T-helper 2 cell (primary cell): ENCODE data around the gene COPG2.
"Not testable (repeated sequence)": the region's sequence is repeated elsewhere in the genome, so short reads cannot be mapped to it uniquely, and the experiment has no call there.

ENCODE experiments used
- DNase-seq, 5 experiments: peaks; one replicate each; pipeline versions ENCODE4 v3.0.0 to v3.0.0-alpha.2; 2012 to 2022

COPG2 gene

DNA sequence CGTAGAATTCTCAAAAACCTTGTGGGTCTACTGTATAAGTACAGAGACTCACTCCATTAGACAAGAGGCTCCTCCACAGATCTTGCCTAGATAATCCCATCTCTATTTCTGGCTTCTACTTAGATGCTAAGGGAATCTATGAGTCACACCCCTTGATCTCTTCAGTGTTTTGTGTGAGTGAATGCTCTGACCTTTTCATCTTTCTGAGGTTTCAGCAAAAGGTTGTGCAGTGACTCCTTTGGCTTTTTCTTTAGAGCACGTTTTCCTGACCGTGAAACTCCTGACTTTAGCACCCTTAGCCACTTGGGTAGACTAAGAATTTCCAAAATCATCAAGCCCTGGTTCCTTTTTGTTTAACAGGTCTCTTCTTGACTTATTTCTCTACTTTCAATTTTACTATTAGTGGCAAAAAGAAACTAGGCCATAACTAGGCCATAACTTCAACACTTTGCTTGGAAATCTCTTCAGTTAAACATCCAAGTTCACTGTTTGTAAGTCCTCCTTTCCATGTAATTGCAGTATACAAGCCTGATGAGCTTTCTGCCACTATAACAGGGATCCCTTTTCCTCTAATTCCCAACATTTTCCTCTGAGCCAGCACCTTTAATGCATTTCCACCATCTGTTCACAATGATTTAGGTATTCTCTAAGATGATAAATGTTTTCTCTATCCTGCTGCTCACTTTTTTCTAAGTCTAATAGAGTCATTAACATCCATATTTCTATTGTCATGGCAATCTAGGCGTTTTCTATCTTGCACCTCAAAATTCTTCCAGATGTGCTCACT lies 19.4 kb downstream of the COPG2 start:
- peak in 1 of 5 experiments; percentile 17 for DNase-seq

DNA sequence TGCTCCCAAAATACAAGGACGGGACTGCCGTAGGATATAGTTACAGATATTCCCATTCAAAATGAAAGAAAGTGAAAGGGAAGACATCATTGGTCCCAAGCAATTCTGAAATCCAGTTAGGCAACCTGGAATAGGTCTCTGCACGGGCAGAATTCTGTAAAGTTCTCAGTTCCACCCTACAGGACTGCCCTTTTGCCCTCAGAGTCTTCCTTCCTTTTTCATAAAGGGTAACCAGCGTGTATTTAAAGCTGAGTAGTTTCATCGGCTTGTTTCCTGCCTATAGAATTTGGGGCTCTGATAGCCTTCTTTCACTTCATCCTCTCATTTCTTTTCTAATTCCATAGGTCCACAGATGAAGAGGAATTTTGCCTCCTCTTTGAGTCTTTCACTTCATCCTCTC lies 20.0 kb downstream of the COPG2 start:
- DNase-seq, result no peak

DNA sequence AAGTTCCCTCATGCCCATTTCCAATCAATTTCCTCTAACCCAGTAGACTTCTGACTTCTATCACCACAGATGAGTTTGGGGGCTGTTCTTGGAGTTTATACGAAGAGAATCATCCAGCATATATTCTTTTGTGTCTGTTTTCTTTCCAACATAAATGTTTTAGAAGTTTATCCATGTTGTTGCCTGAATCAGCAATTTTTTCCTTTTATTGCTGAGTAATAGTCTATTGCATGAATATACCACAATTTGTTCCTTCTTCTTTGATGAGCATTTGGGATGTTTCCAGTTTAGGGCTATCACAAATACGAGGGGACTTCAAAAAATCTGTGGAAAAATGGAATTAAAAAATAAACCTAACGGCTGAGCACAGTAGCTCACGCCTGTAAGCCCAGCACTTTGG lies 26.2 kb downstream of the COPG2 start:
- DNase-seq, result no peak

DNA sequence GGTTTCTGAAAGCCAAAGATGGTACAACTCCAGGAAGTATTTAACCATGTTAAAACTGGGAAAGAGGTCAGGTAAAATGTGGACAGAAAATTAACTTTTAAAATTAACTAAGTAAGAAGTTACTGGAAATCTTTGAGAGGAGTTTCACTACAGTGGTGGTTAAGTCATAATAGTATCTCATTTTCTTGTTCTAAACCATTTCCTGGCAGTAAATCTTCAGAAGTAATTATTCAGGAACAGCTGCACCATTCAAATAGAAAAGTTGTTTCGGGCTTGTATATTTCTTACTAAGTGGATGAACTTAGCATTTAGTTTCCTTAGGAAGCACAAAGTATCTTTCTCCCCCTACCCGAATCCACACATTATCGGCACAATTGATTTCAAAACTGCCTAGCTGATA lies 27.1 kb downstream of the COPG2 start:
- DNase-seq, result no peak

DNA sequence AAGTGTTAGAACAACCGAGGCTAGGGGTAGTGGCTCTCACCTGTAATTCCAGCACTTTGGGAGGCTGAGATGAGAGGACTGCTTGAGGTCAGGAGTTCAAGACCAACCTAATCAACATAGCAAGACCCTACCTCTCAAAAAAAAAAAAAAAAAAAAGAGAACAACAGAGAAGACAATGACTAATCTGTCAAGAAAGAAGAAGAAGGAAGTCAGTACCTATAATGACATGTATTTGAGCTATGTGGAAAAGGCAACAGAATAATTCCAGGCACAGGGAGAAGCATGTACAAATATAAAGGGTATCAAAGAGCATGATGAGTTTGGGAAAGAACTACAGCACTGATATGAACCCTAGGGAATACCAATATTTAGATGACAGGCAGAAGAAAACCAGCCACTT lies 27.5 kb downstream of the COPG2 start:
- no peak for DNase-seq

DNA sequence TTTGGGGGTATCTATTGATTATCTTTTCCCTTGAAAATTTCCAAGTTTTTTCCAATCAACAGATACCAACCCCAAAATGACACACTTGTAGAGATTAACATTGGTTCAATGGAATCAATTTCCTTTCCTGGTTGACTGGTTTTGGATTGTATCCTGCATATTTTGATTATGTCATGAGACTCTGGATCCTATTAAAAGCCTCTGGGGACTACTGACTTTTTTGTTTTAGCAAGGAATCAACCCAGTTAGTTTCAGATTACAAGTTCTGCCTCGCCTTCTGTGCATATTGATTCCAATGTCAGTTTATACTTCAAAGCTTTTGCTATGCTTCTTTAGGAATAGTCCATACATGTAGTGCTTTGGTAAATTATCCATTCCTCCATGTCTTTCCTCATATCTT lies 29.2 kb downstream of the COPG2 start:
- DNase-seq, result no peak

DNA sequence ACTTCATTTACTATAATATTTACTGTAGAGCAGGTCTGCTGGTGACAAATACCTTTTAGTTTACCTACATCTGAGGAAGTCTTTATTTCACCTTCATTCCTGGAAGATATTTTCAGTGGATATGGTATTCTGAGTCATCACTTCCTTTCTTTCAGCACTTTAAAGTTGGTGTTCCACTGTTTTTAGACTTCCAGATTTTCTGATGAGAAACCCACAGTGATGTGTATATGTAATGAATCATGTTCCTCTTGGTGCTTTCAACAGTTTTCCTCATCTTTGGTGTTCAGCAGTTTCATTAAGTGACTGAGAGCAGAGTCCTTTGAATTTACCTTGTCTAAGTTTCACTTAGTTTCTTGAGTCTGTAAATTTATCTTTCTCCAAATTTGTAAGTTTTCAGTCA lies 36.4 kb downstream of the COPG2 start:
- DNase-seq, result no peak

DNA sequence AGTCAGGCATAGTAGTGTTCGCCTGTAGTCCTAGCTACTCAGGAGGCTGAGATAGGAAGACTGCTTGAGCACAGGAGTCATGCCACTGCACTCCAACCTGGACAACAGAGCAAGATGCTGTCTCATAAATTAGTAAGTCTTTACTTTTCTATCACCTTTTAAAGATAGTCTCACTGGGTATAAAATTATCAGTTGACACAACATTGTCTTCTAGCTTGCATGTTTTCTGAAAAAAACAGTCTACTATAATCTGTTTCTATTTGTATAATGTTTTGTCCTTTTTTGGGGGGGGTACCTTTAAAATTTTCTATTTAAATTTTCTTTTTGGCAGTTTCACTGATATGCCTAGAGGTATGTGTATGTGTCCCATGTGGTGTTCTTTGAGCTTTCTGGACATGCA lies 39.6 kb downstream of the COPG2 start:
- no peak for DNase-seq

DNA sequence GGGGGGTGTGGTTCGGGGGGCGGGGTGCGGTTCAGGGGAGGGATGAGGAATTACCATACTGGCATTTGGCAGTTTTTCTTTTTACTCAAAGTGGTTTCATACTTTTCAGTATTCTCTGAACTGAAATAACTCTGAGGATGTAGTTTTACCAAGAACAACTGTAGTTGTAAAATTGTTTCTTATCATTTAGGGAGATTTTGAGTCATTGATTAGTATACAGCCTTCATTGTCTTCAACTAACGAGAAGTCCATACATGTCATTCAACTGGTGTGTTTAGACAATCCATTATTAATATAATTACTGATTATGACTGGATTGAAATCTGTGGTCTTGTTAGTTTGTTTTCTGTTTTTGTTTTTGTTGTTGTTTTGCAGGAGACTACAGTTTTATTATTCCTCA lies 40.8 kb downstream of the COPG2 start:
- no peak for DNase-seq

DNA sequence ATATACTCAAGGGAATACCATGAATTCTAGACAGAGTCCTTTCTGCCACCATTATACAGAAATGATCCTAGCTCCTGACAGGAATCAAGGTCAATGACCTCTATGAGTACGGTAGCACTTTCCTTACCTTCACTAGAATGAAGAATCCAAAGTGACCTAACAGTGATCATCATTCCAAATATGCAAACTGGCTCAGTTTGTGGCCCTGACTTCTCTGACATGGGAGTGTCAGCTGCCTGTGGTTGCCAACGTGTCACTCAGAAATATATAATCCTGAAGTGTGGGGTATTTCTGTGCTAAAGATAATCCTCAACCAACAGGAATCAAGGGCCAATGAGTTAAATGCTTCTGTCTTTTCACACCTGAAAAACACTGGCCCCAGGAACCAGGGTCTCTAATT lies 45.7 kb downstream of the COPG2 start:
- DNase-seq, result no peak

DNA sequence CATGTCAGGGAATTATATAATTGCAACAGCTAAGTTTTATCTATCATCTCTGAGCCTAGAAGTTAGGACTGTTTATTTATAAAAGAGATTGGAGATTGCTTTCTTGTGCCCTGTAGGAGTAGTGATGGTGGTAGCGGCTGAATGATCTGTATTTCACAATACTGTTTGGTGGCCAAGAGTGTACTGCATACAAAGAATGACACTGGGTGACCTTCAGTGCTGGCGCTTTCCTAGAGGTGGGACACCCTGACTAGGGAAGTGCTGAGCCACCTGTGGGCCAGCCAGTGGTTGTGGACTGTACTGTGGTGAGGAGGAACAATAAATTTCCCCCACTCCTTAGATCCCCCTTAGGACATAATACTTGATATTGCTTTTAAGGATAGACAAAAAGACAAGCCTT lies 53.0 kb downstream of the COPG2 start:
- DNase-seq, result no peak

DNA sequence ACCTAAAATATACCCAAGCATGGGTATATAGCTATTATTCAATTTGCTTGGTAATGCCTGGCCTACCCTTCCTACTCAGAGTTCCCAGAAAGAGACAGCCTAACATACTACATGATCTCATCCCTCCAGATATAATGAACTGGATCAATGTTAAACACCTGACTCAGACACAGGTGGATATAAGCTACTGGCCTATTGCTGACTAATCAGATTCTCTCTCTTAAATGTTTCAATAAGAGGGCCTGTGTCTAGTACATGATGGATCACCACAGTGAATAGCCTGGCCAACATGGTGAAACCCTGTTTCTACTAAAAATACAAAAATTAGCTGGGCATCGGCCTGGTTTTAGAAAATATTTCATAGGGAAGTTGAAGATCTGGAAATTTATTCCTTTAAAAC lies 54.1 kb downstream of the COPG2 start:
- DNase-seq, result no peak

DNA sequence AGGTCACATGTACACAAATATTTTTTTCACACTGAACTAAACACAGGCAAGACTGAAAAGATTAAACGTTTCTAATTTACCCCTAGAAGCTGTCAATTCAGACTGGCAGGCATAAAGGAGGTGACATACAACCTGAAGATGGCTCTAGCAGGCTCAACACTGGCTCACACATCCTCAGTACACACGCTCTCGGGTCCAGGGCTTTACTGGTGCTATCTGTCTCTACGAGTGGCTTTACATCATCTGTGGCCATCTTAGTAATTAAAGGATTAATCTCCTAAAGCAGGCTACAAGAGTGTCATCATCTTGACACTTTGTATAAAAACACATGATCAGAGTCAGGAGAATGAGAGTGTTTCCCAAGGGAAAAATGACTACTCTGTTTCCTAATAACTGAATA lies 57.3 kb downstream of the COPG2 start:
- DNase-seq, result no peak

DNA sequence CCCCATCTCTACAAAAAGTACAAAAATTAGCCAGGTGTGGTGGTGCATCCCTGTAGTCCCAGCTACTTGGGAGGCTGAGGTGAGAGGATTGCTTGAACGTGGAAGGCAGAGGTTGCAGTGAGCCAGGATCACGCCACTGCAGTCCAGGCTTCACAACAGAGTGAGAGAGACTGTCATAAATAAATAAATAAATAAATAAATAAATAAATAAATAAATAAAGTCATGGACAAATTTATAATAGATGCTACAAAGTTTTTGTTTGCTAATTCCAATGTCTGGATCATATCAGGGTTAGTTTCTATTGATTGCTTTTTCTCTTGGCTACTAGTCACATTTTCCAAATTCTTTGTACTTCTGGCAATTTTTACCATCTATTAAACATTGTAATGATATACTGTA lies 61.5 kb downstream of the COPG2 start:
- not testable (repeated sequence) for DNase-seq

DNA sequence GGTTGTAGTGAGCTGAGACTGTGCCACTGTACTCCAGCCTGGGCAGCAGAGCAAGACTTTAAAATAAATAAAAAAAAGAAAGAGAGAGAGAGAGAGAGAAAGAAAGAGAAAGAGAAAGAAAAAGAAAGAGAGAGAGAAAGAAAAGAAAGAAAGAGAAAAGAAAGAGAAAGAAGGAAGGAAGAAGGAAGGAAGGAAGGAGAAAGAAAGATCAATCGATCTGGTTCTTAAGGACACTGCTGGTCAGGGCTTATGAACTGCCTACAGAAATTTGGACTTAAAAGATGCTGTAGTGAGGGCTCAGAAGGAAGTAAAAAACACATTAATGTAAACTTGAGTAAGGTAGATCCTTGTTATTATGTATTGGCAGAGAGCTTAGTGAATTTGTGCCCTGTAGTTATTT lies 62.4 kb downstream of the COPG2 start:
- no peak for DNase-seq

DNA sequence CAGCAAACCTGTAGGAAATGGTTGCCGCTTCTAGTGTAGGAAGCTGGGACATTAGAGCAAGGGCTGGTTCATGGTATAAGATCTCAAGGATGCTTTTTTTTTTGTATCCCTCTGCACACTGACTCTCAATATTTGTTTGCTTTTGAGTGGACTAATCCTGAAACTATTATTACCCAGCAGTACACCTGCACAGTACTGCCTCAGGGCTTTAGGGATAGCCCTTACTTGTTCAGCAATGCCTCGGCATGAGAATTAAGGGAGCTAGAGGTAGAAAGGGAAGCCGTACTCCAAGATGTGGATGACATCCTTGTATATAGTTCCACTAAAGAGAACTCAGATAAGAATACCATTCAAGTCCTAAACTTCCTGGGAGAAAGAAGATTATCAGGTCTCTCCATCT lies 70.5 kb downstream of the COPG2 start:
- no peak for DNase-seq

DNA sequence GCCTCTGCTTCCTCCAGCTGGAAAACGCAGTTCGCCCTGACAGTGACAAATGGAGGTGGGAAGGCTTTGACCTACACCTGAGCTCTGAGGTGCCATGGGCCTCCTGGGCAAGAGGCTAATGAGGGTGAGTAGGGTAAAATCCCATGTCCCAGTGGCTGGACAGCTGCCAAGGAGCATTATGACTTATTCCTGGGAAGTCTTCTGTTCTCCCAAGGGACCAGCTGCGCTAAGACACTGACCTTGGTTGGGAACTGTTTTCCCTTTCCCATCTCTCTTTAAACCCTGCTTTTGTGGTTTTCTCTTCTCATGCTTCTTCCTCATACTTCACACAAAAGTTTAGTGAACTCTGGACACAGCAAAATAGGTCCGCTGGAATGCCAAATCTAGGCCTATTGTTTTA lies 72.6 kb downstream of the COPG2 start:
- no peak for DNase-seq

DNA sequence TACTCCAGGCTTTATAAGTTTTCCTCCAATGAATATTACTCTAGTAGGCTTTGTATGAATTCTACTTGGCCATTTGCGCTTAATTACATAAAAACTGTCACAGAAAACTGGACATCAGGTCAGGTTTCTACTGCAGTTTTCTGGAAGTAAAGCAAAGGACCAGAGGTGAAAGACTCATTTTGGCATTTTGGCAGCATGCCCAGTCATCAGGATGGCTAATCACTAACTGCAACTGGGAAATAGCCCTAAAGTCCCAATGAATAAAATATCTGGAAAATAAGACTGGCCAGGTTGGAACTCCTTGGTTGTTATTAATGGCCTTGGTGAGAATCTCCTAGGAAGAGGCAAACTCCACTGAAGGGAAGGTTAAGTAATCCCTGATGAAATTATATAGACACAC lies 75.5 kb downstream of the COPG2 start:
- DNase-seq, result no peak

DNA sequence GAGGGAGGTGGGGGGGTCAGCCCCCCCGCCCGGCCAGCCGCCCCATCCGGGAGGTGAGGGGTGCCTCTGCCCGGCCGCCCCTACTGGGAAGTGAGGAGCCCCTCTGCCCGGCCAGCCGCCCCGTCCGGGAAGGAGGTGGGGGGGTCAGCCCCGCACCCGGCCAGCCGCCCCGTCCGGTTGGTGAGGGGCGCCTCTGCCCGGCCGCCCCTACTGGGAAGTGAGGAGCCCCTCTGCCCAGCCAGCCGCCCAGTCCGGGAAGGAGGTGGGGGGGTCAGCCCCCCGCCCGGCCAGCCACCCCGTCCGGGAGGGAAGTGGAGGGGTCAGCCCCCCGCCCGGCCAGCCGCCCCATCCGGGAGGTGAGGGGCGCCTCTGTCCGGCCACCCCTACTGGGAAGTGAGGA lies 77.1 kb downstream of the COPG2 start:
- not testable (repeated sequence) for DNase-seq

DNA sequence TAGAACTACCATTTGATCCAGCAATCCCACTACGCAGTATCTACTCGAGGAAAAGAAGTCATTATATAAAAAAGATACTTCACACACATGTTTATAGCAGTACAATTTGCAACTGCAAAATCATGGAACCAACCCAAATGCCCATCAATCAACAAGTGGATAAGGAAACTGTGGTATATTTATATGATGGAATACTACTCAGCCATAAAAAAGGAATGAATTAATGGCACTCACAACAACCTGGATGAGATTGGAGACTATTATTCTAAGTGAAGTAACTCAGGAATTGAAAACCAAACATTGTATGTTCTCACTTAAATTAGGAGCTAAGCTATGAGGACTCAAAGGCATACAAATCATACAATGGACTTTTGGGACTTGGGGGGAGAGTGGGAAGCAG lies 82.6 kb downstream of the COPG2 start:
- DNase-seq, result not testable (repeated sequence)

DNA sequence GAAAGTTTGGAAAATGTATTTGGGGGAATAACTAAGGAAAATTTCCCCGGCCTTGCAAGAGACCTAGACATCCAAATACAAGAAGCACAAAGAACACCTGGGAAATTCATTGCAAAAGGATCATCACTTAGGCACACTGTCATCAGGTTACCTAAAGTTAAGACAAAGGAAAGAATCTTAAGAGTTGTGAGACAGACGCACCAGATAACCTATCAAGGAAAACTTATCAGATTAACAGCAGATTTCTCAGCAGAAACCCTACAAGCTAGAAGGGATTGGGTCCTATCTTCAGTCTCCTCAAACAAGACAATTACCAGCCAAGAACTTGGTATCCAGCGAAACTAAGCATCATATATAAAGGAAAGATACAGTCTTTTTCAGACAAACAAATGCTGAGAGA lies 93.4 kb downstream of the COPG2 start:
- not testable (repeated sequence) for DNase-seq

DNA sequence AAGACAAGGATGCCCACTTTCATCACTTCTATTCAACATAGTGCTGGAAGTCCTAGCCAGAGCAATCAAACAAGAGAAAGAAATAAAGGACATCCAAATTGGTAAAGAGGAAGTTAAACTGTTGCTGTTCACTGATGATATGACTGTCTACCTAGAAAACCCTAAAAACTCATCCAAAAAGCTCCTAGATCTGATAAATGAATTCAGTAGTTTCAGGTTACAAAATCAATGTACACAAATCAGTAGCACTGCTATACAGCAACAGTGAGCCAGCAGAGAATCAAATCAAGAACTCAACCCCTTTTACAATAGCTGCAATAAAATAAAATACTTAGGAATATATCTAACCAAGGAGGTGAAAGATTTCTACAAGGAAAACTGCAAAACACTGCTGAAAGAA lies 98.4 kb downstream of the COPG2 start:
- DNase-seq, result peak in 1 of 5 experiments; percentile 8

DNA sequence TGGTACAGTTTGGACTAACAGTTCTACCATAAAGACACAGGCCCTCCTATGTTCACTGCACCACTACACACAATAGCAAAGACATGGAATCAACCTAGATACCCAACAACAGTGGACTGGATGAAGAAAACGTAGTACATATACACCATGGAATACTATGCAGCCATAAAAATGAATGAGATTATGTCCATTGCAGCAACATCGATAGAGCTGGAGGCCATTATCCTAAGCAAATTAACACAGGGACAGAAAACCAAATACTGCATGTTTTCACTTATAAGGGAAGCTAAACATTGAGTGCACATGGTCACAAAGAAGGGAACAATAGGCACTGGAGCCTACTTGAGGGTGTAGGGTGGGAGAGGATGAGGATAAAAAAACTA lies 101.7 kb downstream of the COPG2 start:
- no peak for DNase-seq

DNA sequence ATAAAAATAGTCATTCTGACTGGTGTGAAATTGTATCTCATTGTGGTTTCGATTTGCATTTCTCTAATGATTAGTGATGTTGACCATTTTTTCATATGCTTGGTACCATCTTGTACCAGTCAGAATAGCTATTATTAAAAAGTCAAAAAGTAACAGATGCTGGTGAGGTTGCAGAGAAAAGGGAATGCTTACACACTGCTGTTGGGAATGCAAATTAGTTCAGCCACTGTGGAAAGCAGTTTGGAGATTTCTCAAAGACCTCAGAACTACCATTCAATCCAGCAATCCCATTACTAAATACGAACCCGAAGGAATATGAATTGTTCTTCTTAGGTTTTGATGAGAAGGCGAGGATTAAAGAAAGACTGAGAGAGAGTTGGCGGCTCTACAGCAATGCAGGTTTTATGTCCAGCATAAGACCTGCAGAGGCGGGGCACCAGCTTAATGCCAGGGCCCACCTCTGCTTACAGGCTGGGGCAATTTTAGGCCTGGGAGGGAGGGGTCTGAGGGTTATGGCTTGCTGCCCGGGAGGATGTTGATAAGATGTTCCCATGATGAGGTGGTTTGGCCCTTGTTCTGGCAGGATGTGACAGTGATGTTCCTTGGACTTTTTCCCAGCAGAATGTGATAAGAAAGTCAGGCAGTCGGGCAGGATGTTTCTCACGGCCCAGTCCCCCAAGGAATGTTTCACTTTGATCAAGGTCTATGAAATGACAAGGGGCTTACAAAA lies 102.2 kb downstream of the COPG2 start:
- DNase-seq, result no peak

DNA sequence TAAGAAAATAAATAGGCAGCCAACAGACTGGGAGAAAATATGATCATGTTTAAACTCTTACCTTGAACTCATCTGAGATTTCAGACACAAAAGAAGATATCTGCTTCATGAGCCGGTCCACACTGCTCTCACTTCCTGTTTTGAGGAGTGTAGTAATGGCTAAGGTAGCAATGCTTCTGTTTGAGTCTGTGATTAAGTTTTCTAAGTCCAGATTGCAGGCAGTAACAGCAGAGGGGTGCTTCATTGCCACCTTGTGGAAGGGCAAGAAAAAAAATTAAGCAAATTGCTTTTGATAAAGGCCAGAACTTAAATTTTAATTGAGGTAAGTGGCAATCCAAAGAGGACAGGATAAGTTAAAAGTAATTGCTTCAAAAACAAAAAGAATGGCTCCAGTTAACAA lies 107.6 kb downstream of the COPG2 start:
- peak in 1 of 5 experiments; percentile 43 for DNase-seq
